ENCODE data around the gene UBL7. TPM values are rescaled to one million over a fixed set of nuclear protein-coding genes. Genes with fewer than 3 reads are reported as not detected.

Gene UBL7
- total RNA-seq, 1 experiment from 2014 or later = 65.3 TPM

DNA sequence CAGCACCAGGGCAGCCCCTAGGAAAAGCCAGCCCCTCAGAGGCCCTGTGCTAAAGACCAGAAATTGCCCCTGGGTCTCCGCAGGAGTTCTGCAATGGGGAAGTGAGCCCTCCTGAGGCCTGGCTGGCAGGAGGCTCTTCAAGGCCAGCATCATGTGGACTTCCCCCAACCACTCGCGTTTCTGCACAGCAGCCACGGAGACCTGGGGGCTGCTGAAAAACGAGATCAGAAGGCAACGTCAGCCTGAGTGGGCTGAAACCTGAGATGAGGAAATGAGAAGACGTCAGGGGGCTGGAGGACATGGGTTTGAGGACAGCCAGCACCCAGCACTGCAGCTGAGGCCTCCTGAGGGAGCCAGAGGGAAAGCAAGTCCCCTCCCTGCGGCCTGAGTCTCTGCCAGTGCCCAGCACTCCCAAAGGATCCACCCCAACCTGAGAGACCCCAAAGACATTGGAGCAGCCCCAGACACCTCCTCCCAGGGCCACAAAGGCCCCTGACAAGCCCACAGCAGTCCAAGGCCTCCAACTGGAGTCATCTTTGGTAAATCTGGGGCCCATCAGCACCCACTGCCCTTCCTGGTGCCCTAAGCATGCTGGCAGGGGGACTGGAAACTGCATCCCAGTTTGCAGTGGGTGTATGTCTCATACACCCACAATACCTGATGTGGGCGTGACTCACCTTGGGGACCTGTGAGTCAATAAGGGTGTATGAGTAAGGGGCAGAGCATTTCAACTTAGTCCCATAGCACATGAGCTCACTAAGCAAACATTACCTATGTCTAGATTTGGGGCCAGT is 64.3 kb downstream of the UBL7 start:
- no peaks in the 10 kb centered on the region for H4K20me1 ChIP-seq (ENCODE audit: insufficient read depth)
- H2AFZ ChIP-seq (ENCODE audit: low read depth, low read length, poor library complexity, severe bottlenecking) = no peak overlapping the region
- ATAC-seq (peak; percentile 76), DNase-seq (ENCODE audit: low read depth, low spot score) (peak; percentile 89)
- no peaks in the 10 kb centered on the region for H3K9me3 ChIP-seq (ENCODE audit: control insufficient read depth in 1 of 2, insufficient read depth in 1 of 2, low read depth in 1 of 2, low read length in 2 of 2)
- peak overlapping the region; percentile 16 to 40; a peak in 3 of 4 replicates for H3K4me3 ChIP-seq (replicated peaks in 1 of 2; ENCODE audit: low read depth in 1 of 2, low read length in 2 of 2)
- H3K9ac ChIP-seq (ENCODE audit: low read length) = peak overlapping the region; percentile 66
- no peaks in the 10 kb centered on the region for H3K36me3 ChIP-seq (ENCODE audit: control insufficient read depth in 1 of 2, insufficient read depth in 2 of 2, low read length in 2 of 2)
- H3K4me1 ChIP-seq (ENCODE audit: control insufficient read depth in 1 of 2, insufficient read depth in 2 of 2, low read length in 2 of 2) = peaks cover 68 to 98% of the 10 kb centered on the region in 2 experiments
- no peaks in the 10 kb centered on the region for H3K79me2 ChIP-seq (ENCODE audit: insufficient read depth, low read length)
- H3K4me2 ChIP-seq (ENCODE audit: low read length) = peak overlapping the region; percentile 75
- TSS peak; percentile 61 for BruUV-seq (replicated peaks)
- ChIA-PET CTCF (interaction anchor here (1.2 kb wide), 1 partner anchor 14 kb away, joined by 4 read pairs; no protein-coding TSS in a partner anchor), POLR2A (interaction anchor here (0.7 to 3.6 kb wide), 7 partner anchors 8 to 27 kb away, joined by 3 to 24 read pairs (median 4); no protein-coding TSS in a partner anchor), RAD21 (ENCODE audit: low non-redundant PET in 1 of 2, low total read pairs in 2 of 2, uncharacterized antibody in 2 of 2, unreplicated experiment in 2 of 2) (no interaction called here)
- no peaks in the 10 kb centered on the region for H3K27me3 ChIP-seq (ENCODE audit: insufficient read depth, low read length)
- TF ChIP-seq, protein P1, sequence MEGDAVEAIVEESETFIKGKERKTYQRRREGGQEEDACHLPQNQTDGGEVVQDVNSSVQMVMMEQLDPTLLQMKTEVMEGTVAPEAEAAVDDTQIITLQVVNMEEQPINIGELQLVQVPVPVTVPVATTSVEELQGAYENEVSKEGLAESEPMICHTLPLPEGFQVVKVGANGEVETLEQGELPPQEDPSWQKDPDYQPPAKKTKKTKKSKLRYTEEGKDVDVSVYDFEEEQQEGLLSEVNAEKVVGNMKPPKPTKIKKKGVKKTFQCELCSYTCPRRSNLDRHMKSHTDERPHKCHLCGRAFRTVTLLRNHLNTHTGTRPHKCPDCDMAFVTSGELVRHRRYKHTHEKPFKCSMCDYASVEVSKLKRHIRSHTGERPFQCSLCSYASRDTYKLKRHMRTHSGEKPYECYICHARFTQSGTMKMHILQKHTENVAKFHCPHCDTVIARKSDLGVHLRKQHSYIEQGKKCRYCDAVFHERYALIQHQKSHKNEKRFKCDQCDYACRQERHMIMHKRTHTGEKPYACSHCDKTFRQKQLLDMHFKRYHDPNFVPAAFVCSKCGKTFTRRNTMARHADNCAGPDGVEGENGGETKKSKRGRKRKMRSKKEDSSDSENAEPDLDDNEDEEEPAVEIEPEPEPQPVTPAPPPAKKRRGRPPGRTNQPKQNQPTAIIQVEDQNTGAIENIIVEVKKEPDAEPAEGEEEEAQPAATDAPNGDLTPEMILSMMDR (IDR thresholded peaks at IDR 0.05 in 2 of 3, conservative IDR thresholded peaks at IDR 0.05 in 1 of 3; ENCODE audit: borderline replicate concordance in 1 of 3, insufficient read depth in 1 of 3, low read depth in 2 of 3, low read length in 2 of 3) = 0 out of 6 replicates have a peak, but pooled peaks of 1 of the 3 experiments have one; percentile 6
- no peak for TF ChIP-seq POLR2A (IDR thresholded peaks at IDR 0.05; ENCODE audit: borderline replicate concordance, extremely low read depth, insufficient read depth, insufficient read length)
- peak; percentile 71 for TF ChIP-seq POLR2AphosphoS5 (IDR thresholded peaks at IDR 0.05; ENCODE audit: low read depth, low read length)
- TF ChIP-seq ZFX (IDR thresholded peaks at IDR 0.05) = 0 out of 2 replicates have a peak, but pooled peaks have one; percentile 4
- no peak for TF ChIP-seq SRF (IDR thresholded peaks at IDR 0.05; ENCODE audit: low read depth)
- intact Hi-C loops (cut with micrococcal nuclease) = loop anchor here (1.0 kb wide), 1 partner anchor 27 kb away; no protein-coding TSS in a partner anchor
- no peaks in the 10 kb centered on the region for H3K9me2 ChIP-seq (ENCODE audit: insufficient read depth)
- H3K27ac ChIP-seq (ENCODE audit: low read depth, low read length) = peak overlapping the region; percentile 75

DNA sequence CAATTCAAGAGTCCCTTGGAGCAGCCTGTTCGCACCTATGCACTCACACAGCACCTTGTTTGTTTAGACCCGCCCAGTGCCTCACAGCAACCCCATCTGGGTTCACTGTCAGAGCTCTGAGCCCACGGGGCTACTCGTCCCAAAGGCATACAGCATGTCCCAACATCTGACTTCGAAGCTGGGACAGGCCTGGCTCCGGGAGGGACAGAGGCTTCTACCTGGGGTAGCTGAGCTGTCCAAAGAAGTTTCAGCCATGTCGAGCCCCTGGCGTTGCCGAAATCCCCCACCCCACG is 64.9 kb downstream of the UBL7 start:
- H3K4me1 ChIP-seq (ENCODE audit: control insufficient read depth in 1 of 2, insufficient read depth in 2 of 2, low read length in 2 of 2) = peaks cover 63 to 98% of the 10 kb centered on the region in 2 experiments
- TF ChIP-seq SIN3A (IDR thresholded peaks at IDR 0.05; ENCODE audit: low read depth) (no peak), POLR2AphosphoS5 (IDR thresholded peaks at IDR 0.05; ENCODE audit: low read depth, low read length) (no peak), ZFX (IDR thresholded peaks at IDR 0.05) (0 out of 2 replicates have a peak, but pooled peaks have one; percentile 9)
- H3K27me3 ChIP-seq (ENCODE audit: insufficient read depth, low read length) = no peaks in the 10 kb centered on the region
- no peak for DNase-seq (ENCODE audit: low read depth, low spot score)
- H3K79me2 ChIP-seq (ENCODE audit: insufficient read depth, low read length) = no peaks in the 10 kb centered on the region
- no peaks in the 10 kb centered on the region for H3K36me3 ChIP-seq (ENCODE audit: control insufficient read depth in 1 of 2, insufficient read depth in 2 of 2, low read length in 2 of 2)
- intact Hi-C loops (cut with micrococcal nuclease) = no loop called here
- RAD21 ChIA-PET (ENCODE audit: low non-redundant PET in 1 of 2, low total read pairs in 2 of 2, uncharacterized antibody in 2 of 2, unreplicated experiment in 2 of 2) = no interaction called here
- CTCF ChIA-PET = interaction anchor here (1.2 kb wide), 1 partner anchor 14 kb away, joined by 4 read pairs; no protein-coding TSS in a partner anchor
- no peak for ATAC-seq
- BruUV-seq (replicated peaks) = no TSS peak
- no peak overlapping the region for H2AFZ ChIP-seq (ENCODE audit: low read depth, low read length, poor library complexity, severe bottlenecking)
- H3K27ac ChIP-seq (ENCODE audit: low read depth, low read length) = peak overlapping the region; percentile 75
- H3K9me3 ChIP-seq (ENCODE audit: control insufficient read depth in 1 of 2, insufficient read depth in 1 of 2, low read depth in 1 of 2, low read length in 2 of 2) = no peaks in the 10 kb centered on the region
- POLR2A ChIA-PET = interaction anchor here (1.2 to 3.6 kb wide), 2 partner anchors 10 to 11 kb away, joined by 3 to 24 read pairs; no protein-coding TSS in a partner anchor
- H3K9me2 ChIP-seq (ENCODE audit: insufficient read depth) = no peaks in the 10 kb centered on the region
- H3K4me3 ChIP-seq (replicated peaks in 1 of 2; ENCODE audit: low read depth in 1 of 2, low read length in 2 of 2) = no peak overlapping the region
- peak overlapping the region; percentile 75 for H3K4me2 ChIP-seq (ENCODE audit: low read length)
- peak overlapping the region; percentile 66 for H3K9ac ChIP-seq (ENCODE audit: low read length)
- H4K20me1 ChIP-seq (ENCODE audit: insufficient read depth) = no peaks in the 10 kb centered on the region

Small RNA genes lying within 50 kb of the gene (microRNA-seq; reads per million reads assigned to microRNA genes)
- 4.0 reads per million, percentile 4 among the genes with 10 or more reads in this experiment for gene MIR6881 (ENCODE audit: borderline number of aligned reads)

Other genes with a start within 250 kb of the UBL7 start
- gene CCDC33, start 224.8 kb downstream of the UBL7 start, total RNA-seq (2021; ENCODE audit: unreplicated experiment) = 0.15 TPM
- gene CYP11A1, start 93.5 kb downstream of the UBL7 start, total RNA-seq (2021; ENCODE audit: unreplicated experiment) = 0.57 TPM
- gene SEMA7A, start 27.2 kb downstream of the UBL7 start, total RNA-seq (2021; ENCODE audit: unreplicated experiment) = 13.8 TPM
- gene ARID3B, start 80.1 kb upstream of the UBL7 start, total RNA-seq (2021; ENCODE audit: unreplicated experiment) = 8.1 TPM
- 79.3 TPM for gene CLK3, start 154.7 kb upstream of the UBL7 start, total RNA-seq (2021; ENCODE audit: unreplicated experiment)
- 45.1 TPM for gene EDC3, start 234.9 kb upstream of the UBL7 start, total RNA-seq (2021; ENCODE audit: unreplicated experiment)